ENCODE results near the gene PLEKHM2. TPM values are rescaled to one million over a fixed set of nuclear protein-coding genes. Genes with fewer than 3 reads are reported as not detected.

The PLEKHM2 gene
- total RNA-seq, 1 donor from 2014 or later = 42.8 TPM

DNA sequence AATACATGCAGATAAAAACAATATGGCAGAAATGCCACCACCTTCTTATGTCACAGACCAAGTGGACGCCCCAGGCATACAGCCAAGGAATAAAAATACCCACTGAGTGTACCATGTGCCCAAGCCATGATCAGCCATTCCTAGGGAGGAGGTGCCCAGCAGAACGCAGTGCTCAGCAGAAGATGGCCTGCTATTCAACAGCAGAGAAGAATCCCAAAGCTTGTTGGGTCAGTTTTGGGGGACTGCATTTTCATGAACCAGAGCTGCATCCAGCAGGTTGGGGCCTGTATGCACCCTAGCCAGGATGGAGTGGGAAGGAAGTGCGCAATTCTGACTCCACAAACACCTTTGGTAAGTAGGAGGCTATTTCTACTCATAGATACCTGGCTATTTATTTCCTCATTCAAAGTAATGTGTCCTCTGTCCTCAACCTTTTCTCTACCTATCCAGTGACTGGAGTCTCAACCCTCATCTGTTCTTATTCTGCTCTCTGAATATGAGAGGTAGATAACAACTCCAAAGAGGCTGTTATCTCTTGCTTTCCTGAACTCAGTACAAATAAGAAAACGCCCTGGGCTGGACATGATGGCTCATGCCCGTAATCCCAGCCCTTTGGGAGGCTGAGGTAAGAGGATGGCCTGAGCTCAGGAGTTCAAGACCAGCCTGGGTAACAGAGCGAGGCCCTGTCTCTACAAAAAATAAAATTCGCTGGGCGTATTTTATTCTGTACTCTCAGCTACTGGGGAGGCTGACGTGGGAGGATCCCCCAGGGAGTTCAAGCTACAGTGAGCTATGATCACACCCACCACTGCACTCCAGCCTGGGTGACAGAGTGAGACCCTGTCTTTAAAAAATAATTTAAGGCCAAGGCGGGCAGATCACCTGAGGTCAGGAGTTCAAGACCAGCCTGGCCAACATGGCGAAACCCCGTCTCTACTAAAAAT, 2.5 kb upstream of the PLEKHM2 start:
- H3K4me3 ChIP-seq (ENCODE audit: low read depth, low read length) = peak overlapping the region; percentile 35
- TF ChIP-seq, protein P1, sequence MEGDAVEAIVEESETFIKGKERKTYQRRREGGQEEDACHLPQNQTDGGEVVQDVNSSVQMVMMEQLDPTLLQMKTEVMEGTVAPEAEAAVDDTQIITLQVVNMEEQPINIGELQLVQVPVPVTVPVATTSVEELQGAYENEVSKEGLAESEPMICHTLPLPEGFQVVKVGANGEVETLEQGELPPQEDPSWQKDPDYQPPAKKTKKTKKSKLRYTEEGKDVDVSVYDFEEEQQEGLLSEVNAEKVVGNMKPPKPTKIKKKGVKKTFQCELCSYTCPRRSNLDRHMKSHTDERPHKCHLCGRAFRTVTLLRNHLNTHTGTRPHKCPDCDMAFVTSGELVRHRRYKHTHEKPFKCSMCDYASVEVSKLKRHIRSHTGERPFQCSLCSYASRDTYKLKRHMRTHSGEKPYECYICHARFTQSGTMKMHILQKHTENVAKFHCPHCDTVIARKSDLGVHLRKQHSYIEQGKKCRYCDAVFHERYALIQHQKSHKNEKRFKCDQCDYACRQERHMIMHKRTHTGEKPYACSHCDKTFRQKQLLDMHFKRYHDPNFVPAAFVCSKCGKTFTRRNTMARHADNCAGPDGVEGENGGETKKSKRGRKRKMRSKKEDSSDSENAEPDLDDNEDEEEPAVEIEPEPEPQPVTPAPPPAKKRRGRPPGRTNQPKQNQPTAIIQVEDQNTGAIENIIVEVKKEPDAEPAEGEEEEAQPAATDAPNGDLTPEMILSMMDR (conservative IDR thresholded peaks at IDR 0.05; ENCODE audit: low read depth, low read length) = no peak
- DNase-seq (ENCODE audit: low read depth) = no peak

DNA sequence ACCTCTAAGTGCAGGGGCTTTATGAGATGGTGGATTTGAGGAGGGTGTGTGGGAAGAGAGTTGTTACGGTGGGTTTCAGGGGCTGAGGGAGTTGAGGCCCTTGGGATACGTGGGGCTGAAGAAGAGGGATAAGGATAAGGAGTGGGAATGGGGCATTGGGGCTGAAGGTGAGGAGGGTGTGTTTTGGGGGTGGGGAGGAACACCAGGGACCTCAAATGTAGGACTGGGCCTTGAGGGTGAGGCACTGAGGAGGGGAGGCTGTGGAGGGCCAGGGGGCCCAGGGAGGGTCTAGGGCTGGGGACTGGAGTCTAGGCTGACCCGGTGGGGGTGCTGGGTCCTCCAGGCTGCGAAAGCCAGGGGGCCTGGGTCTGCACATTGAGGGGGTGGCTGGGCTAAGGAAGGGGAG, 1.2 kb upstream of the PLEKHM2 start:
- TF ChIP-seq, protein P1 (conservative IDR thresholded peaks at IDR 0.05; ENCODE audit: low read depth, low read length) = no peak
- no peak for DNase-seq (ENCODE audit: low read depth)
- H3K4me3 ChIP-seq (ENCODE audit: low read depth, low read length) = no peak overlapping the region

DNA sequence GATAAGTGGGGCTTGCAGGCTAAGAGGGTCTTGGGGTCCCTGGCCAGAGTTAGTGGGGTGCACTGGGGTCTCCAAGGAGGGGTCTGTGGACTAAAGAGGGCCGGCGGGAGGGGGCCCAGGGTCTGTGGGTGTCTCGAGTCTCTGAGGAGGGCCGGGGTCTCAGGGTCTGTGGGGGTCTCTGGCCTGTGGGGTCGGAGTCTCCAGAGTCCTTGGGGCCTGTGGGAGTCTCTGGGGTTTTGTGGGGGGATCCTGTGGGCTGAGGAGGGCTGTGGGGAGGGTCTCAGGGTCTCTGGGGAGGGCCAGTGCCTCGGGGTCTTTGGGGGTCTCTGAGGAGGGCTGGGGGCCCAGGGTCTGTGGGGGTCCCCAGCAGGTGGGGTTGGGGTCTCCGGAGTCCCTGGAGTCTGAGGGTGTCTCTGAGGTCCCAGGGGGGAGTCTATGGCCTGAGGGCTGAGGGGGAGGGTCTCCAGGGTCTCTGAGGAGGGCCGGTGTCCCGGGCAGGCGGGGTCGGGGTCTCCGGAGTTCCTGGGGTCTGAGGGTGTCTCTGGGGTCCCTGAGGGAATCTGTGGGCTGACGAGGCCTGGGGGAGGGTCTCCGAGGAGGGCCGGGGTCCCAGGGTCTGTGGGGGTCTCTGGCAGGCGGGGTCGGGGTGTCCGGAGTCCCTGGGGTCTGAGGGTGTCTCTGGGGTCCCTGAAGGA, 628 bp upstream of the PLEKHM2 start:
- peak overlapping the region; percentile 80 for H3K4me3 ChIP-seq (ENCODE audit: low read depth, low read length)
- TF ChIP-seq, protein P1 (conservative IDR thresholded peaks at IDR 0.05; ENCODE audit: low read depth, low read length) = no peak
- no peak for DNase-seq (ENCODE audit: low read depth)

DNA sequence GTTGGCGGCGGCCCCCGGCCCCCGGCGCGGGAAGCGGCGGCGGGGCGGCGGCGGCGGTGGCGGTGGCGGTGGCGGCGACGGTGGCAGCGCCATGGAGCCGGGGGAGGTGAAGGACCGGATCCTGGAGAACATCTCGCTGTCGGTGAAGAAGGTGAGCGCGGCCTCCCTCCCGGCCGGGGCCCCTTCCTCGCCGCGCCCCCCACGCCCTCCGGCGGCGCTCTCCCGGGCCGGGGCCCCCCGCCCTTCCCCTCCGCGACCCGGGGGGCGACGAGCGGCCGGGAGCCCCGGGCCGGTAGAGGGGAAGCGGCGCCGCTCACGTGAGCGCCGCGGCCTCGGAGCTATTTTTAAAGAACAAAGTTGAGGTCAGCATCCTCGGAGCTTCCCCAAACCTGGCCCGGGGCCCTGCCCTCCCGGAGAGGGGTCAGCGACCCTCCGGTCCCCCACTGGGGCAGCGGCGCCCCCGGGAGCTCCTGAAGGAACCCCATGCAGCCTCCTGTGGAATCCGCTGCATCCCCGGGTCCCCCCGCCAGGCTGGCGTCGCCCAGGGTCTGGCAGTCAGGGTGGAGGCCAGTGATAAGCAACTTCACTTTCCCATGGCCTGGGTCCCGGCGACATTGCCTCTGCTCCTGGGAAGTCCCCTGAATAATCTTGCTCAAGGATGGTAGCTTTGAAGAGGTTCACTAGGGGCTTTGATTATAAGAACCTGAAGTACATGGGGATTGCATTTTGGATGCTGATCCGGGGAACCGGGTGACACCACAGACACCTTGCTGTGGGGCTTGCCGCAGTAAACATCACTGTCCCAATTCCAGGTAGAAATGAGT, 560 bp downstream of the PLEKHM2 start:
- H3K4me3 ChIP-seq (ENCODE audit: low read depth, low read length) = peak overlapping the region; percentile 80
- TF ChIP-seq, protein P1 (conservative IDR thresholded peaks at IDR 0.05; ENCODE audit: low read depth, low read length) = no peak
- no peak for DNase-seq (ENCODE audit: low read depth)

DNA sequence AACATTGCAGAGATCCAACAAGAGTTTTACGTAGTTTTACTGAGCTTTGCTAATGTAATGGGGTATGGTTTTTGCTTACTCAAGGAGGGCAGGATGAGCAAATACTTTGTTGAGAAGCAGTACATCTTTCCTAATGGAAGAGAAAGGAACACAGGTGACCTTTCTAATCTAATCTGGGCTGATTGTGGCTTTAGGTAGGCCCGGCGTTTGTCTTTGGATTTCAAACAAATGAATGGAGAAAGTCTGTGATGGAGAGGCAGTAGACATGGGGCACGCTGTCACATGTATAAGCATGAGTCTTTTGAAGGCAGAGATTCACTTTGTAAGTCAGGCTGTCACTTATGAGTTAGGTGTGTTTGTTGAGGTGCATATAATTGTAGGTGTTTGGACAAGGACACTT, 1.7 kb downstream of the PLEKHM2 start:
- TF ChIP-seq, protein P1 (conservative IDR thresholded peaks at IDR 0.05; ENCODE audit: low read depth, low read length) = no peak
- DNase-seq (ENCODE audit: low read depth) = no peak
- peak overlapping the region; percentile 80 for H3K4me3 ChIP-seq (ENCODE audit: low read depth, low read length)

DNA sequence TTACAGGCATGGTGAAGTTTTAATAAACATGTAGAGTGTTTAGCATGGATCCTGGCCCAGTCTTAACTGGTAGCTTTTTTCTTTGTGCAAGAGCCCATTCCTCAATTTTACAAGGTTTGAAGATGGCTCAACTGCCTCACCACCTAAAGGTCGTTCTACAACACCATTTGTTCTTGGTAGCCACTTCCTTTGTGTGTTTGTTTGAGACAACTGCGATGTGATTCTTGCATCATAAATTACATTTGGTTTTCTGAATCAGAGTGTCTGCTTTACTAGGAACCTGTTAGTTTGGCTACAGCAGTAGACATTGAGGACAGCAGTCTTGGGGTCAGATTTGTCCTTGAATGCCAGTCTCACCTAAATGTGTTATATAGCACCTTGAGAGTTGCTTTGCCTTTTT, 3.3 kb downstream of the PLEKHM2 start:
- DNase-seq (ENCODE audit: low read depth) = no peak
- no peak overlapping the region for H3K4me3 ChIP-seq (ENCODE audit: low read depth, low read length)
- TF ChIP-seq, protein P1 (conservative IDR thresholded peaks at IDR 0.05; ENCODE audit: low read depth, low read length) = no peak

Measured in epithelial cell of proximal tubule (primary cell).